HG03108 (cell line): ENCODE results near the gene ENTREP3.

Experiments used
- ATAC-seq: cut with Tn5 transposase; IDR thresholded peaks from one replicate; pipeline ENCODE4 v1.9.1; 2021; ENCODE audit warnings: moderate library complexity; ENCODE audit not compliant: unreplicated experiment

Gene ENTREP3

GRCh38 chr1:155279268-155279667 lies 24.0 kb upstream of the ENTREP3 start:
- ATAC-seq = no peak

GRCh38 chr1:155278689-155279160 lies 23.4 kb upstream of the ENTREP3 start:
- no peak for ATAC-seq

- no peak for ATAC-seq
These were observed 22.8 kb upstream of the ENTREP3 start for GRCh38 chr1:155277902-155278688.

GRCh38 chr1:155277070-155277901 lies 22.0 kb upstream of the ENTREP3 start, which contains the start of gene HCN3:
HCN3 (plus strand) TSS chr1:155277463; CDS start chr1:155277591, 128 bp downstream.
- ATAC-seq = peak; percentile 56

- ATAC-seq = peak; percentile 77
These were observed 18.3 kb upstream of the ENTREP3 start, which contains the start of gene CLK2 for GRCh38 chr1:155273343-155274245. CLK2 (minus strand) TSS chr1:155273504; CDS start chr1:155270977, 2,527 bp downstream.

- peak; percentile 19 for ATAC-seq
These were observed 17.4 kb upstream of the ENTREP3 start for GRCh38 chr1:155272466-155273342.

GRCh38 chr1:155269381-155269780 lies 14.1 kb upstream of the ENTREP3 start:
- ATAC-seq = no peak

GRCh38 chr1:155268630-155269029 lies 13.3 kb upstream of the ENTREP3 start:
- no peak for ATAC-seq

- ATAC-seq = no peak
These were observed 12.1 kb upstream of the ENTREP3 start for GRCh38 chr1:155267373-155267772.

GRCh38 chr1:155266553-155266952 lies 11.3 kb upstream of the ENTREP3 start:
- no peak for ATAC-seq

GRCh38 chr1:155263067-155263466 lies 7.8 kb upstream of the ENTREP3 start:
- ATAC-seq = no peak

GRCh38 chr1:155261852-155262673 lies 6.8 kb upstream of the ENTREP3 start, which contains the start of gene SCAMP3:
SCAMP3 (minus strand) TSS chr1:155262360; CDS start chr1:155262151, 209 bp downstream.
- ATAC-seq = peak; percentile 92

GRCh38 chr1:155261493-155261851 lies 6.2 kb upstream of the ENTREP3 start:
- ATAC-seq = peak; percentile 8

GRCh38 chr1:155260276-155260675 lies 5.0 kb upstream of the ENTREP3 start:
- ATAC-seq = no peak

GRCh38 chr1:155256058-155256852 lies 972 bp upstream of the ENTREP3 start:
- ATAC-seq = no peak

- no peak for ATAC-seq
These were observed 505 bp downstream of the ENTREP3 start for GRCh38 chr1:155254714-155255242.

- ATAC-seq = no peak
These were observed 1.0 kb downstream of the ENTREP3 start for GRCh38 chr1:155254228-155254713.
